ENCODE measurements around the gene AIG1.

Gene AIG1

DNA sequence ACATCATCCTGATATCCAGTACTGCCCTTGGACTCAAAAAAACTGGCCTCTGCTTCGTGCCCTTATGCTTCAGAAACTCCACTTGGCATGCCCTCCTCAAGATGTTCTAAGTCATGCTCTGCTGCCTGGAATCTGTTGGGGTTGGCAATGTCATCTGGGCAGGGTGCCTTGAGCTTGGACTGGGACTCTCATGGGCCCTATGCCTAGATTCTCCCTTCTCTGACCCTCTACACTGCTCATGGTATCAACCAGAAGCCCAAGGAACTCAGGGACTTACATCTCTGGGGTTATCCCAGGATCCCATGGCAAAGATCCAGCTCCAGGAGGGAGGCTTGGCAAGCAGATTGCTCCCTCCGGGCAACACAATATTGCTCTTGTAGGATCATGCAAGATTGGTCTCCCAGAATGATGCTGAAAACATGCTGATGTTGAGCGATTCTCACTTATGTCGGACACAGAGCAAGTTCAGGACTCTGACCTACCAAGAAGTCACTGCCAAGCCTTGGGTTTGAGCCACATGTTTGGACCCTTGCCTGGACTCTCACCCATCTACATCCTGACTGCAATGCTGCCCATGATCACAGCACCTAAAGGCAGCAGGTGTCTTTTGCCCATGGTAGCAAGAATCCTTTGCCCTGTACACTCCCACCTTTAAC is 301.0 kb downstream of the AIG1 start:
- Histone ChIP-seq H3K9me3 (replicated peaks; ENCODE audit: insufficient read depth, low read length) (no peaks in the 10 kb centered on the region), H3K4me3 (ENCODE audit: low read length) (no peak overlapping the region), H3K27me3 (replicated peaks; ENCODE audit: insufficient read depth, low read length) (no peaks in the 10 kb centered on the region), H3K9ac (ENCODE audit: low read length) (no peak overlapping the region), H3K9me2 (replicated peaks; ENCODE audit: insufficient read depth, low read length) (no peaks in the 10 kb centered on the region), H3K36me3 (replicated peaks; ENCODE audit: insufficient read depth, low read length) (no peaks in the 10 kb centered on the region), H2AFZ (ENCODE audit: low read length) (no peak overlapping the region), H3K4me2 (ENCODE audit: low read depth, low read length) (no peak overlapping the region), H3F3A (ENCODE audit: insufficient read depth, low read length) (no peaks in the 10 kb centered on the region), H3K4me1 (ENCODE audit: low read length) (no peaks in the 10 kb centered on the region), H3K27ac (ENCODE audit: low read length) (no peak overlapping the region), H3K79me2 (ENCODE audit: low read length) (no peaks in the 10 kb centered on the region), H4K20me1 (ENCODE audit: insufficient read depth, low read length) (no peaks in the 10 kb centered on the region)
- no peak for DNase-seq
- no peak for TF ChIP-seq EZH2phosphoT487 (IDR thresholded peaks at IDR 0.05; ENCODE audit: low read length)
- TF ChIP-seq, protein P1, sequence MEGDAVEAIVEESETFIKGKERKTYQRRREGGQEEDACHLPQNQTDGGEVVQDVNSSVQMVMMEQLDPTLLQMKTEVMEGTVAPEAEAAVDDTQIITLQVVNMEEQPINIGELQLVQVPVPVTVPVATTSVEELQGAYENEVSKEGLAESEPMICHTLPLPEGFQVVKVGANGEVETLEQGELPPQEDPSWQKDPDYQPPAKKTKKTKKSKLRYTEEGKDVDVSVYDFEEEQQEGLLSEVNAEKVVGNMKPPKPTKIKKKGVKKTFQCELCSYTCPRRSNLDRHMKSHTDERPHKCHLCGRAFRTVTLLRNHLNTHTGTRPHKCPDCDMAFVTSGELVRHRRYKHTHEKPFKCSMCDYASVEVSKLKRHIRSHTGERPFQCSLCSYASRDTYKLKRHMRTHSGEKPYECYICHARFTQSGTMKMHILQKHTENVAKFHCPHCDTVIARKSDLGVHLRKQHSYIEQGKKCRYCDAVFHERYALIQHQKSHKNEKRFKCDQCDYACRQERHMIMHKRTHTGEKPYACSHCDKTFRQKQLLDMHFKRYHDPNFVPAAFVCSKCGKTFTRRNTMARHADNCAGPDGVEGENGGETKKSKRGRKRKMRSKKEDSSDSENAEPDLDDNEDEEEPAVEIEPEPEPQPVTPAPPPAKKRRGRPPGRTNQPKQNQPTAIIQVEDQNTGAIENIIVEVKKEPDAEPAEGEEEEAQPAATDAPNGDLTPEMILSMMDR (IDR thresholded peaks at IDR 0.05; ENCODE audit: low read length): no peak
- no peak for TF ChIP-seq EZH2 (optimal IDR thresholded peaks at IDR 0.05; ENCODE audit: low read depth, low read length)

DNA sequence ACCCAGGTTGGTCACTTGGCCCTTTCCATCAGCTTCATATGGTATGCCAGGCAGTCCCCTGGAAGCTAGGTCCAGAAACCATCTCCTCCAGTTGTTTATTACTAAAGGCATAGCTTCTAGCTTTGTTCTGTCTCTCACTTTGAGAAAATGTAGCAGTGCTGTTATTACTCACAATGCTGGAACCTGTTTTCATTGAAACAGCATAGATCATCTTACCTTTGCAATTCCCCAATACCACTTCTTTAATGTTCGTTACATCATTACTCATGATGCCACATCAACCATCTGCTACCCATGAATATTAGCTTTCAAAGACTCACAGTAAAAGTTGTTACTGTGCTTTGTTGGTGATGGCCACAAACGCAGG is 301.5 kb downstream of the AIG1 start:
- H3K9me2 ChIP-seq (replicated peaks; ENCODE audit: insufficient read depth, low read length): no peaks in the 10 kb centered on the region
- H3K9me3 ChIP-seq (replicated peaks; ENCODE audit: insufficient read depth, low read length): no peaks in the 10 kb centered on the region
- no peak overlapping the region for H3K4me3 ChIP-seq (ENCODE audit: low read length)
- no peak overlapping the region for H3K9ac ChIP-seq (ENCODE audit: low read length)
- H4K20me1 ChIP-seq (ENCODE audit: insufficient read depth, low read length): no peaks in the 10 kb centered on the region
- H3F3A ChIP-seq (ENCODE audit: insufficient read depth, low read length): no peaks in the 10 kb centered on the region
- no peaks in the 10 kb centered on the region for H3K79me2 ChIP-seq (ENCODE audit: low read length)
- H3K4me1 ChIP-seq (ENCODE audit: low read length): no peaks in the 10 kb centered on the region
- no peaks in the 10 kb centered on the region for H3K36me3 ChIP-seq (replicated peaks; ENCODE audit: insufficient read depth, low read length)
- no peak overlapping the region for H3K4me2 ChIP-seq (ENCODE audit: low read depth, low read length)
- no peak for TF ChIP-seq EZH2phosphoT487 (IDR thresholded peaks at IDR 0.05; ENCODE audit: low read length)
- no peak for TF ChIP-seq EZH2 (optimal IDR thresholded peaks at IDR 0.05; ENCODE audit: low read depth, low read length)
- TF ChIP-seq, protein P1 (IDR thresholded peaks at IDR 0.05; ENCODE audit: low read length): no peak
- no peak overlapping the region for H3K27ac ChIP-seq (ENCODE audit: low read length)
- no peak for DNase-seq
- no peaks in the 10 kb centered on the region for H3K27me3 ChIP-seq (replicated peaks; ENCODE audit: insufficient read depth, low read length)
- H2AFZ ChIP-seq (ENCODE audit: low read length): no peak overlapping the region

- Histone ChIP-seq H4K20me1 (ENCODE audit: insufficient read depth, low read length) (no peaks in the 10 kb centered on the region), H3K4me1 (ENCODE audit: low read length) (no peaks in the 10 kb centered on the region), H3F3A (ENCODE audit: insufficient read depth, low read length) (no peaks in the 10 kb centered on the region), H2AFZ (ENCODE audit: low read length) (no peak overlapping the region), H3K27ac (ENCODE audit: low read length) (no peak overlapping the region), H3K4me2 (ENCODE audit: low read depth, low read length) (no peak overlapping the region), H3K27me3 (replicated peaks; ENCODE audit: insufficient read depth, low read length) (no peaks in the 10 kb centered on the region), H3K9me2 (replicated peaks; ENCODE audit: insufficient read depth, low read length) (no peaks in the 10 kb centered on the region), H3K9me3 (replicated peaks; ENCODE audit: insufficient read depth, low read length) (no peaks in the 10 kb centered on the region), H3K36me3 (replicated peaks; ENCODE audit: insufficient read depth, low read length) (no peaks in the 10 kb centered on the region), H3K79me2 (ENCODE audit: low read length) (no peaks in the 10 kb centered on the region), H3K9ac (ENCODE audit: low read length) (no peak overlapping the region), H3K4me3 (ENCODE audit: low read length) (no peak overlapping the region)
- TF ChIP-seq EZH2phosphoT487 (IDR thresholded peaks at IDR 0.05; ENCODE audit: low read length) (no peak), EZH2 (optimal IDR thresholded peaks at IDR 0.05; ENCODE audit: low read depth, low read length) (no peak)
- TF ChIP-seq, protein P1 (IDR thresholded peaks at IDR 0.05; ENCODE audit: low read length): no peak
- no peak for DNase-seq
These were observed 302.6 kb downstream of the AIG1 start for GRCh38 chr6:143363299-143363698.

Data from MM.1S (cell line).